ENCODE results near the gene ZC3H11A. TPM values are rescaled to one million over a fixed set of nuclear protein-coding genes. Genes with fewer than 3 reads are reported as not detected.

ZC3H11A gene
- total RNA-seq, 1 experiment from 2014 or later, result 82.6 TPM

- peaks cover 13 to 21% of the 10 kb centered on the region in 2 experiments for H3K36me3 ChIP-seq (ENCODE audit: control insufficient read depth in 1 of 2, insufficient read depth in 2 of 2, low read length in 2 of 2)
- POLR2A ChIA-PET, result no interaction called here
- no peak overlapping the region for H2AFZ ChIP-seq (ENCODE audit: low read depth, low read length, poor library complexity, severe bottlenecking)
- H4K20me1 ChIP-seq (ENCODE audit: insufficient read depth), result peaks cover 16% of the 10 kb centered on the region; the same call in 1 of the 2 replicates
- H3K9me2 ChIP-seq (ENCODE audit: insufficient read depth), result no peaks in the 10 kb centered on the region
- DNase-seq (ENCODE audit: low read depth, low spot score) (no peak), ATAC-seq (no peak)
- H3K4me2 ChIP-seq (ENCODE audit: low read length), result no peak overlapping the region
- H3K4me3 ChIP-seq (replicated peaks in 1 of 2; ENCODE audit: low read depth in 1 of 2, low read length in 2 of 2), result no peak overlapping the region
- H3K27me3 ChIP-seq (ENCODE audit: insufficient read depth, low read length), result no peaks in the 10 kb centered on the region
- no peaks in the 10 kb centered on the region for H3K9me3 ChIP-seq (ENCODE audit: control insufficient read depth in 1 of 2, insufficient read depth in 1 of 2, low read depth in 1 of 2, low read length in 2 of 2)
- RAD21 ChIA-PET (ENCODE audit: low non-redundant PET in 1 of 2, low total read pairs in 2 of 2, uncharacterized antibody in 2 of 2, unreplicated experiment in 2 of 2), result no interaction called here
- intact Hi-C loops (cut with micrococcal nuclease), result no loop called here
- no TSS peak for BruUV-seq (replicated peaks)
- no peak overlapping the region for H3K9ac ChIP-seq (ENCODE audit: low read length)
- H3K79me2 ChIP-seq (ENCODE audit: insufficient read depth, low read length), result peaks cover 99% of the 10 kb centered on the region
- H3K4me1 ChIP-seq (ENCODE audit: control insufficient read depth in 1 of 2, insufficient read depth in 2 of 2, low read length in 2 of 2), result peaks cover 0 to 13% of the 10 kb centered on the region in 2 experiments; a peak in 3 of 4 replicates
- H3K27ac ChIP-seq (ENCODE audit: low read depth, low read length), result no peak overlapping the region
- CTCF ChIA-PET, result no interaction called here
- TF ChIP-seq JUND (IDR thresholded peaks at IDR 0.05) (no peak), POLR2A (IDR thresholded peaks at IDR 0.05; ENCODE audit: borderline replicate concordance, extremely low read depth, insufficient read depth, insufficient read length) (no peak), TCF7L2 (IDR thresholded peaks at IDR 0.05; ENCODE audit: borderline replicate concordance, extremely low read depth, insufficient read depth, insufficient read length) (no peak), REST (IDR thresholded peaks at IDR 0.05; ENCODE audit: low read depth) (no peak)
Observed at GRCh38 chr1:203807196-203807595, 11.8 kb downstream of the ZC3H11A start.

GRCh38 chr1:203813581-203814341, 18.3 kb downstream of the ZC3H11A start:
- Histone ChIP-seq H3K9me3 (ENCODE audit: control insufficient read depth in 1 of 2, insufficient read depth in 1 of 2, low read depth in 1 of 2, low read length in 2 of 2) (no peaks in the 10 kb centered on the region), H3K79me2 (ENCODE audit: insufficient read depth, low read length) (peaks cover 96% of the 10 kb centered on the region), H3K27ac (ENCODE audit: low read depth, low read length) (no peak overlapping the region), H2AFZ (ENCODE audit: low read depth, low read length, poor library complexity, severe bottlenecking) (no peak overlapping the region), H3K4me1 (ENCODE audit: control insufficient read depth in 1 of 2, insufficient read depth in 2 of 2, low read length in 2 of 2) (peaks cover 0 to 13% of the 10 kb centered on the region in 2 experiments; a peak in 3 of 4 replicates), H3K27me3 (ENCODE audit: insufficient read depth, low read length) (no peaks in the 10 kb centered on the region), H3K9ac (ENCODE audit: low read length) (no peak overlapping the region), H4K20me1 (ENCODE audit: insufficient read depth) (peaks cover 4% of the 10 kb centered on the region; the same call in 1 of the 2 replicates), H3K4me3 (replicated peaks in 1 of 2; ENCODE audit: low read depth in 1 of 2, low read length in 2 of 2) (no peak overlapping the region), H3K4me2 (ENCODE audit: low read length) (no peak overlapping the region), H3K36me3 (ENCODE audit: control insufficient read depth in 1 of 2, insufficient read depth in 2 of 2, low read length in 2 of 2) (peaks cover 17 to 21% of the 10 kb centered on the region in 2 experiments), H3K9me2 (ENCODE audit: insufficient read depth) (no peaks in the 10 kb centered on the region)
- ChIA-PET CTCF (no interaction called here), RAD21 (ENCODE audit: low non-redundant PET in 1 of 2, low total read pairs in 2 of 2, uncharacterized antibody in 2 of 2, unreplicated experiment in 2 of 2) (no interaction called here), POLR2A (no interaction called here)
- DNase-seq (ENCODE audit: low read depth, low spot score) (no peak), ATAC-seq (no peak)
- intact Hi-C loops (cut with micrococcal nuclease), result no loop called here
- no TSS peak for BruUV-seq (replicated peaks)
- no peak for TF ChIP-seq FOSL1 (IDR thresholded peaks at IDR 0.05; ENCODE audit: low read depth)
- no peak for TF ChIP-seq REST (IDR thresholded peaks at IDR 0.05; ENCODE audit: low read depth)
- no peak for TF ChIP-seq SRF (IDR thresholded peaks at IDR 0.05; ENCODE audit: low read depth)
- no peak for TF ChIP-seq EZH2phosphoT487 (IDR thresholded peaks at IDR 0.05; ENCODE audit: borderline replicate concordance)
- TF ChIP-seq, protein P1, sequence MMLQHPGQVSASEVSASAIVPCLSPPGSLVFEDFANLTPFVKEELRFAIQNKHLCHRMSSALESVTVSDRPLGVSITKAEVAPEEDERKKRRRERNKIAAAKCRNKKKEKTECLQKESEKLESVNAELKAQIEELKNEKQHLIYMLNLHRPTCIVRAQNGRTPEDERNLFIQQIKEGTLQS (IDR thresholded peaks at IDR 0.05), result no peak
- no peak for TF ChIP-seq SIN3A (IDR thresholded peaks at IDR 0.05; ENCODE audit: low read depth)
